ENCODE measurements around the gene TMEM132E.

The TMEM132E gene

DNA sequence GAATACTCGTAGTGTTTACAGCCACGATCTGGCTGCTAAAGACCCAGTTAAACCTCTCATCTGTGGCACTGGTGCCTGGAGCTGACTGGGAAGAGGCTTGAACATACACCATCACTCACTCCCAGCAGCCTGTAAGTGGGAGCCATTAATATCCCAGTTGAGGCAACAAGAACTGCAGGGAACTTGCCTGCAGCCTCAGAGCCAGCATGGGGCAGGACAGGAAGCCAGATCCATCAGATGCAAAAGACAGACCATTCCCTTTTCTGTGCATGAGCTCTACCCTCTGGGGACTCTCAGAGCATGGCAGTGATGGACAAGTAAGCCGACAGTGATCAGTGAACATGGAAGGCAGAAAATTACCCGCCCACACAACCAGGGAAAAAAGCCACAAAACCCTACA lies 91.8 kb downstream of the TMEM132E start:
- no peak overlapping the region for H3K4me3 Mint-ChIP-seq
- no peaks in the 10 kb centered on the region for H3K4me1 Mint-ChIP-seq
- ATAC-seq: no peak
- H3K27me3 Mint-ChIP-seq: peaks cover 21% of the 10 kb centered on the region
- H3K9me3 Mint-ChIP-seq: no peaks in the 10 kb centered on the region
- H3K36me3 Mint-ChIP-seq: no peaks in the 10 kb centered on the region
- no peak overlapping the region for H3K27ac Mint-ChIP-seq

DNA sequence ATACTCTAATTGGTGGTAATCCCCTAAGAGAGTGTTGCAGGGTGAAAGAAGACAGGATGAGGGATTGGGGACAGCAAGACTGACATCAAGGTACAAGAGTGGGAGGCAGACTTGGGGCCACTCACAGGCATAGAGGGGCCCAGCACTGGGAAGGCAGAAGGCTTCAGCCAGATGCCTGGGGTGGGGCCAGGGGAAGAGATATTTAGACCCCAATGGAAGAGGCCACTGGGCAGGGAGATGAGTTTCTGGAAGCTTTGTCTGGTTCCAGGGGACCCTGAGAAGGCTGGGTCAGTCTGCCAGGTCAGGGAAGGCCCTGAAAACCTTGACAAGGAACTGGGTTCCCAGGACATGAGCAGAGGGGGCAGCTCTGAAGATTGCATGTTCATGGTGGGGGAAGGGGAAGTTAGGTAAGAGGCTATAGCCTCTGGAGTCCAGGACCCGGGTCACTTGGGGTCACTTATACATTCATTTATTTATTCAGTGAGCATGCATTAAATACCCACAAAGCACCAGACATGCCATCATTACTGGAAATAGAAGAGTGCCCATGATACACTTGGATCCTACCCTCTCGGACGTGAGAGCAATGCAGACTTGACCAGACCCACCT lies 92.9 kb downstream of the TMEM132E start:
- Mint-ChIP-seq H3K4me3 (no peak overlapping the region), H3K9me3 (no peaks in the 10 kb centered on the region), H3K27ac (no peak overlapping the region), H3K36me3 (no peaks in the 10 kb centered on the region), H3K4me1 (no peaks in the 10 kb centered on the region), H3K27me3 (peaks cover 16% of the 10 kb centered on the region)
- ATAC-seq: no peak

GRCh38 chr17:34673516-34673915 lies 94.1 kb downstream of the TMEM132E start:
- Mint-ChIP-seq H3K9me3 (no peaks in the 10 kb centered on the region), H3K4me3 (no peak overlapping the region), H3K27ac (no peak overlapping the region), H3K36me3 (no peaks in the 10 kb centered on the region), H3K27me3 (peaks cover 23% of the 10 kb centered on the region), H3K4me1 (no peaks in the 10 kb centered on the region)
- ATAC-seq: no peak

DNA sequence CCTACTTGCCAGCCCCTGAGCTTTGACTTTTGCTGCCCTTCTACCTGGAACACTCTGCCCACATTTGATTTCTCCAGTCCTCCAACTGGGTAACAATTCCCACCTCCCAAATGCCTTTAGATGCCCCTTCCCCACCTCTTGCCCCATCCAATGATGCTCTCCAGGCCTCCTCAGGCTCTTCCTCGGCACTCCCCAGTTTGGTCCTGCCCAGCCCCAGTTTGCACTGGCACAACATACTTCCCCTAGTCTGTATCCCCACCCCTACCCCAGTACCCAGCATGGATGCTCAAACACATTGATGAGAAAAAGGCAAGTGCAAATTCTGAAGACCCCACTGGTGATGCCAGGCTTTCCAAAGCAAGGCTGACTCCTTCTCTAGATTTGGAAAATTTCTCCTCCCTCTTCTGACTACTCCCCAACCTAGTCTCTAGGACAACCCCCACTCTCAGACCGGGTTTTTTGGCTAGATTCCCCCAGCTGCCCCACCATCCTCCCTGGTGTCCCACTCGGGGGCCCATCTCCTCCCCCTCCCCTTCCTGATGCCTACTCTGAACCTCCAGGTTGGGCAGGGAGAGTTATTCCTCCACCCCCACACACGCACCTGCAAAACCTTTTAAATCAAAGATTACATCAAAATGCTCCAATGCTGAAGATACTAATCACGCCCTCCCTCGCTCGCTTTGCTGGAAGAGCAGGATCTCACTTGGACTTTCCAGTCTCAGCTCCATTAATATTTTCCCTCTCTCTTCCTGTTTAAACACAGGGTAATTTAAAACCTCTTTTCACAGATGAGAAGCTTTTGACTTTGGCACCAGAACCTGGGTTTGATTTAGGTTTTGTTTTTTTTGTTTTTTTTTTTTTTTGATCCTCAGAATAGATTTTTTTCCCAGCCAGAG lies 94.9 kb downstream of the TMEM132E start:
- Mint-ChIP-seq H3K36me3 (no peaks in the 10 kb centered on the region), H3K9me3 (no peaks in the 10 kb centered on the region), H3K27ac (no peak overlapping the region), H3K4me3 (no peak overlapping the region), H3K4me1 (no peaks in the 10 kb centered on the region), H3K27me3 (peaks cover 28% of the 10 kb centered on the region)
- ATAC-seq: no peak

- H3K27me3 Mint-ChIP-seq: peaks cover 19% of the 10 kb centered on the region
- no peak for ATAC-seq
- H3K36me3 Mint-ChIP-seq: no peaks in the 10 kb centered on the region
- H3K4me1 Mint-ChIP-seq: no peaks in the 10 kb centered on the region
- no peak overlapping the region for H3K4me3 Mint-ChIP-seq
- no peaks in the 10 kb centered on the region for H3K9me3 Mint-ChIP-seq
- H3K27ac Mint-ChIP-seq: no peak overlapping the region
Observed at GRCh38 chr17:34675143-34675542, 95.8 kb downstream of the TMEM132E start.

GRCh38 chr17:34675605-34676004 lies 96.2 kb downstream of the TMEM132E start:
- ATAC-seq: no peak
- Mint-ChIP-seq H3K36me3 (no peaks in the 10 kb centered on the region), H3K27ac (no peak overlapping the region)

GRCh38 chr17:34680151-34680550 lies 100.8 kb downstream of the TMEM132E start:
- no peak for ATAC-seq
- Mint-ChIP-seq H3K36me3 (no peaks in the 10 kb centered on the region), H3K27me3 (peaks cover 28% of the 10 kb centered on the region), H3K27ac (no peak overlapping the region), H3K4me1 (no peaks in the 10 kb centered on the region), H3K9me3 (no peaks in the 10 kb centered on the region), H3K4me3 (no peak overlapping the region)

More at GRCh38 chr17:34675605-34676004, 96.2 kb downstream of the TMEM132E start:
- peaks cover 14% of the 10 kb centered on the region for H3K27me3 Mint-ChIP-seq
- no peaks in the 10 kb centered on the region for H3K9me3 Mint-ChIP-seq
- no peak overlapping the region for H3K4me3 Mint-ChIP-seq
- no peaks in the 10 kb centered on the region for H3K4me1 Mint-ChIP-seq

DNA sequence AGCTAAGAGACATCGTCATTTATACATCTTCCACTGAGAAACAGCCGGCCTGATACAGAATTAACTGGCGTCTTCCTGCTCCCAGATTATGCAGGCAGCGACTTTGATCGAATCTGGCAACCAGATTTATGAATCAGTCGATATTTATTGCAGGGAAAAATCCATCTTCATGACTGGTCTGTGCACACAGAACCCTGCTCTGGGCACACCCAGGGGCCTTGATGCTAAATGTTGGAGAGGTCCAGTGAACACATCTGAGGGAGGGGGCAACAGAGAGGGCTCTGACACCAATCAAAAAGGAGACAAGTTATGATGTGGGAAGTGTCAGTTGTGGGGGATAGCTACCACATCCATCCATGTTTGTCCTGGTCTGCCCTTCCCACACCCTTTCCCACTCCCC lies 102.9 kb downstream of the TMEM132E start:
- H3K27me3 Mint-ChIP-seq: peaks cover 37% of the 10 kb centered on the region
- H3K36me3 Mint-ChIP-seq: no peaks in the 10 kb centered on the region
- H3K4me3 Mint-ChIP-seq: no peak overlapping the region
- no peaks in the 10 kb centered on the region for H3K4me1 Mint-ChIP-seq
- no peak overlapping the region for H3K27ac Mint-ChIP-seq
- no peaks in the 10 kb centered on the region for H3K9me3 Mint-ChIP-seq
- ATAC-seq: no peak

GRCh38 chr17:34683390-34683789 lies 104.0 kb downstream of the TMEM132E start:
- peaks cover 5% of the 10 kb centered on the region for H3K36me3 Mint-ChIP-seq
- H3K9me3 Mint-ChIP-seq: peaks cover 7% of the 10 kb centered on the region
- H3K4me1 Mint-ChIP-seq: no peaks in the 10 kb centered on the region
- H3K27ac Mint-ChIP-seq: no peak overlapping the region
- H3K4me3 Mint-ChIP-seq: no peak overlapping the region
- no peak for ATAC-seq
- peaks cover 43% of the 10 kb centered on the region for H3K27me3 Mint-ChIP-seq
